Stimulated activated CD8-positive, alpha-beta memory T cell treated with anti-CD3 and anti-CD28 coated beads, Interleukin-7, amount 100 ng/mL, for 48 hours (primary cell): ENCODE results near the gene TNPO2.
"Not testable (repeated sequence)": the region's sequence is repeated elsewhere in the genome, so short reads cannot be mapped to it uniquely, and the experiment has no call there.

Experiments
- DNase-seq, 2 donors: peaks; one replicate each; pipeline ENCODE4 v3.0.0-alpha.2; 2020; ENCODE audit warnings: low read depth in 1 of 2; ENCODE audit errors: extremely low read depth in 1 of 2

The TNPO2 gene

DNA sequence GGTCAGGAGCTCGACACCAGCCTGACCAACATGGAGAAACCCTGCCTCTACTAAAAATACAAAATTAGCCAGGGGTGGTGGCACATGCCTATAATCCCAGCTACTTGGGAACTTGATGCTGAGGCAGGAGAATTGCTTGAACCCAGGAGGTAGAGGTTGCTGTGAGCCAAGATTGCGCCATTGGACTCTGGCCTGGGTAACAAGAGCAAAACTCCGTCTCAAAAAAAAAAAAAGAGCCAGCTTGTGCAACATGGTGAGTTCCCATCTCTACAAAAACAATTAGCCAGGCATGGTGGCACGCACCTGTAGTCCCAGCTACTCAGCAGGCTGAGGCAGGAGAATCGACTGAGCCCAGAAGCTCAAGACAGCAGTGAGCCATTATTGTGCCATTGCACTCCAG is 45.7 kb downstream of the TNPO2 start:
- DNase-seq, result not testable (repeated sequence)

DNA sequence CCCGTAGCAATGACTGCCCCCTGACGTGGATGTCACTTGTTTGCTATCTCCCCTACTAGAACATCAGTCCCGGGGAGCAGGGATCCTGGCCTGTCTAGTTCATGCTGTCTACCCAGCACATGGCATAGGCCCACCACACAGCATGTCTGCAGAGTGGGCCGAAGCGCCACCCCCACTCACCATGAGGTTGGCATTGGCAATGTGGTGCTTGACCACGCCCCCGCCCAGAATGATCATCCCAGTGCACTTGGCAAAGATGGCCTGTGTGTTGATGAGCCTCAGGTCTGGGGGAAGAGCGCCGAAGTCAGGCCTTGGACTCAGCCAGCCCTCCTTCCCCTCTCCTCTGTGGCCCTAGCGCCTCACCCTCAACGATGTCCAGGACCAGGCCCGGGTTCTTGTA is 46.8 kb downstream of the TNPO2 start:
- no peak for DNase-seq

DNA sequence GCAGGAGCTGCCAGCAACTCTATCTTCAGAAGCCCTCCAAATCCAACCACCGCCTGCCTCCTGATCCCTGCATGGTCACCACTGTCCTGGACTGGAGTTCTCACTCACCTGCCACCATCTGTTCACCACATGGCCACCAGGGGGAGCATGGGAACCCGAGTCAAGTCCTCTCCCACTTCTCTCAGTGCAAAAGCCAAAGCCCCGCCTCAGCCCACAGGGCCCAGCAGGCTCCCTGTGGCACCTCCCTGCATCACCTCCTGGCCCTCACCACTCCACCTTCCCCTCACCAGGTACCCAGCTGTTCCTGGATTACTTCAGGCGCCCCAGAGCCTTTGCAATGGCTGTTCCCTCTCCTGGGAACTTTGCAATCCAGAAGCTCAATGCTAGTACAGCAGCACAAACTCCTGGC is 47.3 kb downstream of the TNPO2 start:
- DNase-seq, result peak; percentile 69 to 85

- no peak for DNase-seq
Observed at GRCh38 chr19:12675940-12676339, 47.8 kb downstream of the TNPO2 start.

GRCh38 chr19:12675399-12675798 is 48.3 kb downstream of the TNPO2 start:
- no peak for DNase-seq

DNA sequence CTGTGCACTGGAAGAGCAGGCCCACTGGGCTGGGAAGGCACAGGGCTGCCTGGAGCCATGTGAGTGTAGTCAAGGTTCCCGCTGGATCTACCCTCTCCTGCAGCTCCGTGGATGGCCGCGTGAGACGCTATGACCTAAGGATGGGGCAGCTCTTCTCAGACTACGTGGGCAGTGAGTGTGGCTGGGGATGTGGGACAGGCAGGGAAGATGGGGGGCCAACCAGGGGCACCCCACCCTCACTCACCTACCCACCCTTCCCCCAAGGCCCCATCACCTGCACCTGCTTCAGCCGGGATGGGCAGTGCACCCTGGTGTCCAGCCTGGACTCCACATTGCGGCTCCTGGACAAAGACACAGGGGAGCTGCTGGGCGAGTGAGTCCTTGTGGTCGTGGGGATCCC is 51.0 kb downstream of the TNPO2 start:
- DNase-seq, result no peak

DNA sequence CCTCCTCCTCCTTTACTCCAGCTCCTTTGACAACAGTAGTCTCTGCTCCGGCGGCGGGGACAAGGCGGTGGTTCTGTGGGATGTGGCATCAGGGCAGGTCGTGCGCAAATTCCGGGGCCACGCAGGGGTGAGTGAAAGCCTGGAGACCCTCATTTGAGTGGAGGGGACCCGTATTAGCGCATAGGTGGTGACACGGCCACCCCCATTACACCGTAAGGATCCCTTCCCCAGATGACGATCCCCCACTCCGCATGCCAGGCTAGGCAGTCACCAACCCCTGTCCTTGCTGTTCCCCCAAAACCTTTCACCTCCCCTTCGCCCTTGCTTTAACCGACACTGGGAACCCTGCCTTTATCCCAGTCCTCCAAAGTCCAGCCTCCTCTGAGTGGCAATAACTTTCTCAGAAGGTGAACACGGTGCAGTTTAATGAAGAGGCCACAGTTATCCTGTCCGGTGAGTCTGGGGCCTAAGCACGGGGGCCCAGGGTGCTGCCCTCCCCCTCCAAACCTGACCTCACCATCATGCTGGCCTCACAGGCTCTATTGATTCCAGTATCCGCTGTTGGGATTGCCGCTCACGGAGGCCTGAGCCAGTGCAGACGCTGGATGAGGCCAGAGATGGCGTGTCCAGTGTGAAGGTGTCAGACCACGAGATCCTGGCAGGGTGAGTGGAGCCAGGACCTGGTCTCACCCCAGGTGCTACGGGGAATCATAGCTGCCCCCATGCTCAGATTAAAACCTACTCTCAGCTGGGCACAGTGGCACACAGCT is 53.4 kb downstream of the TNPO2 start:
- no peak for DNase-seq

DNA sequence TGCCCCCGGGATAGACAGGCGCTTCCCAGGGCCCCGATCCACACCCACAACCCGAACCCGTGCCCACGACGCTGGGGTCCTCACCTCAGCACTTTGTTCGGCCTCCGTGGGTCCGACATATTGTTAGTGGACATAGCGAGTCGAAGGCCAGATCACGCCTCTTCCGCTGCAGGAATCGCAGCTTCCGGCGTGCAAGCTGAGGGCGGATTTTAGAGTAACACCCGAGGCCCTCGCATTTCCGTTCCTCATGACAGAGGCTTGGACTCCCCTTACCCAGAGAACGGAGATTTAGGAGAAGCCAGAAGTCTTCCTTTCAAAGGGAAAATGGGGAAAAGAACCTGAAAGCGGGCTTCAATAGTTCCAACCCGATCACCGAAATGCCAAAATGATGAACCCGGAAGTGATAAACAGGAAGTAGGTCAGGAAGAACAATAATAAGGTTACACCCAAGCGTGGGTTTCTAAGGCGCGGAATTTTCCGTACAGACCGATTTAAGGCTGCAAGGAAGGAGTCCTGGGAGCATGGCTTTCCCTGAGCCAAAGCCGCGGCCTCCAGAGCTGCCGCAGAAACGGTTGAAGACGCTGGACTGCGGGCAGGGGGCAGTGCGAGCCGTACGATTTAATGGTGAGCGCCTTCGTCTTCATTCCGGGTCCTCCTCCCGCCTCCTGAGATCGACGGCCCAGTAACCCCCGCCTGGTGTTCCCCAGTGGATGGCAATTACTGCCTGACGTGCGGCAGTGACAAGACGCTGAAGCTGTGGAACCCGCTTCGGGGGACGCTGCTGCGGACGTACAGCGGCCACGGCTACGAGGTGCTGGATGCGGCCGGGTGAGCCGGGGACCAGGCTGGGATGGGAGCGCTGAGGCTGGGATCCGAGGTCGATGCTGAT is 54.2 kb downstream of the TNPO2 start:
- peak; percentile 49 to 50 for DNase-seq

DNA sequence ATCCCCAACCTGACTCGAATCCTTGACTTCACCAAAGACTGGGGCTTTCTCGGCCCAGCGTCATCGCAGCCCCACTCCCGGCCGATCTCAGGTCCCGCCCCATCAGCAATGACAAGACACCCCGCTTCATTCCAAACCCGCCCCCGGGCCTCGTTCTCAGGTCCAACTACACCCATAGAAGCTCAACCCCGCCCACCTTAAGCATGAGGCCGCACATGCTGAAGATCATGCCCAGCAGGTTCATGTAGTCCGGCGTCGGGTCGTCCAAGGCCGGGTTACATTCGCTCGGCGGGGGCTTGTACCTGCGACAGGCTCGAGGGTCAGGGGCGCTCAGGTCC is 54.8 kb downstream of the TNPO2 start:
- peak; percentile 28 to 68 for DNase-seq

GRCh38 chr19:12668346-12668745 is 55.4 kb downstream of the TNPO2 start:
- no peak for DNase-seq

- DNase-seq, result no peak
Observed at GRCh38 chr19:12667731-12668302, 55.9 kb downstream of the TNPO2 start.

DNA sequence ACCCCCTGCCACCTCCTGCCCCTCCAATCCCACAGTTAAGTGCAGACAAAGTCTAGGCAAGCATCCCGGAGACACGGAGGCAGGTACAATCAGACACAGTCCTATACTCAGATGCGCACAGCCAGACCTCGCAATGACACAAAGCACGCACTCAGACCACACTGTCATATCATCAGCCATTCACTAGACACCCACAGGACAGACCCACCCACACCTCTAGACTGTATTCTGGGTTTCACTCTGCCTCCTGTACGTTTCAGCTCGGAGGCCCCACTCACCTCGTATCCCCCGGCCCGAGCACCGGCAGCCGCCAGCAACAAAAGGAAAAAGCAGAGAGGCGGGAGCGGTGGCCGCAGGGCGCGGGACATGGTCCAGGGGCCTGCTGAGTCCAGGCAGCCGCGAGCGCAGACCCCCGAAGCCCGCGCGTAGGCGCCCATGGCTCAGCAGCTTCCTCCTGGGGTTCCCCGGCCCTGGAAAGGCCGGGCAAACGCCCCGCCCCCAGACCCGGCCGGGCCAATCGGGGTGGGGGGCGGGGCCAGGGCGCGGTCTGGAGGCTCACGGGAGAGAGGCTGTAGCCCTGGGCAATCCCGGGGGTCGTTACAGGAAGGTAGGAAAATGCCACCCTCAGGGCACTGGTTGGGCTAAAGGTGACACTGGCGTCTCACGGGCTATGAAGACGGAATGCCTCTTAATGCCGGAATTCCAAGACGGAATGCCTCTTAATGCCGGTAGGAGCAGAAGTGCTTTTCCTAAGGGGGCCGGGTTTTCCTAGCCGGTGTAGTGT is 57.3 kb downstream of the TNPO2 start, which contains the start of the genes MAN2B1 and WDR83:
MAN2B1 (minus strand) TSS at position 478 of the 784 bp plus-strand sequence; CDS start at position 437, 41 bp downstream.
WDR83 (plus strand) TSS at position 543 of the 784 bp plus-strand sequence. CDS start 2,984 bp downstream, outside the sequence.
- peak; percentile 70 to 72 for DNase-seq

DNA sequence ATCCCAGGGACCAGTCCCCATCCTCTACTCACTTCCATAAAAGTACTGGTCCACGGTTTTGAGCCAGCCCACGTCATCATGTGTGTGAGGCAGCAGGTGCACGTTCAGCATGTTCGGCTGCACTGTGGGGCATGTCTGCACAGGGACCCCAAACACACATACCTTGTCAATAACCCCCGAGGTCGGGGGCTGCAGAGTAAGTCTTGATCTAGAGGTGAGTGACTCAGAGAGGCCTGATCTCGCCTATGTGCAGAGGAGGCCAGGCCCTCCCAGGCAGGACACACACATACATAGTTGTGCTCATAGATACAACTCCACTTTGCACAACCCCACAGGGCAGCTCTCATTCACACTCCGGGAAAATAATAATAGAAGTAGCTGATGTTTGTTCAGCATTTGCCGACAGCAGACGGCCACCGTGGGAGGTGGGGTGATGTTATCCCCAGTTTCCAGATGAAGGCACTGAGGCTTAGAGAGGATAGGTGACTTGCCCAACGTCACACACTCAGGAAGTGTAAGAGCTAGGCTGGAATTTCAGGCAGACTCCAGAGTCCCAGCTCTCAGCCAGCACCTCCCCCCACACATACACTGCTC is 58.0 kb downstream of the TNPO2 start:
- no peak for DNase-seq

- DNase-seq, result peak in 1 of 2 donors; percentile 43
Observed at GRCh38 chr19:12665281-12665573, 58.5 kb downstream of the TNPO2 start.

- no peak for DNase-seq
Observed at GRCh38 chr19:12664406-12665280, 59.1 kb downstream of the TNPO2 start.

DNA sequence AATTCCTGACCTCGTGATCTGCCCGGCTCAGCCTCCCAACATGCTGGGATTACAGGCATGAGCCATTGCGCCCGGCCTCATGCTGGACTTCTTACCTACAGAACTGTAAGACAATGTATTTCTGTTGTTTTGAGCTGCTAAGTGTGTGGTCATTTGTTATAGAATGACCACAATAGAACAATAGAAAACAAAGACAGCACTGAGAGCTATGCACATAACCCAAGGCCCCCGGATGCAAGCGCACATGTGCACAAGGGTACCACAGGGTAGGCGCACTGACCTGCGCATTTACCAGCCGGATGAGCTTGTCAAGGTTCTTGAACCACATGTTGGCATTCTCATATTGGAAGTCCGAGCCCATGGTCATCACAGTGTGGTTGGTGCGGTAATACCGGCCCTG is 62.8 kb downstream of the TNPO2 start:
- no peak for DNase-seq

GRCh38 chr19:12657966-12658365 is 65.8 kb downstream of the TNPO2 start:
- no peak for DNase-seq

GRCh38 chr19:12656899-12657571 is 66.7 kb downstream of the TNPO2 start:
- DNase-seq, result no peak

- DNase-seq, result no peak
Observed at GRCh38 chr19:12655546-12655945, 68.2 kb downstream of the TNPO2 start.
